Activated B cell treated with CpG ODN at 0.5 μM for 24 hours (primary cell): ENCODE measurements around the gene TNKS2. TPM values are rescaled to one million over a fixed set of nuclear protein-coding genes. Genes with fewer than 3 reads are reported as not detected.

Source experiments
- ATAC-seq: fragments of 200-7000 bp; cut with Tn5 transposase; one replicate; pipeline ENCODE4 v1.10.0; 2021; ENCODE audit warnings: low read depth, mild to moderate bottlenecking, moderate library complexity
- CTCF ChIA-PET: fragments of 350-600 bp; sonication (Branson Sonifier 250); formaldehyde crosslinking; loops from one replicate; lab custom pipeline; 2021; ENCODE audit warnings: antibody characterized with exemption; lab: Charles Lee
- POLR2A ChIA-PET: fragments of 350-600 bp; sonication (Branson Sonifier 250); formaldehyde crosslinking; loops from one replicate; lab custom pipeline; 2021; ENCODE audit warnings: antibody characterized with exemption; lab: Charles Lee
- DNase-seq: peaks from one replicate; pipeline ENCODE4 v3.0.0; 2022
- H3K27ac Mint-ChIP-seq: one replicate; pipeline ENCODE4 v1.8.0; 2020; ENCODE audit warnings: mixed read lengths
- H3K27me3 Mint-ChIP-seq: one replicate; pipeline ENCODE4 v1.8.0; 2021; ENCODE audit warnings: mixed read lengths
- H3K36me3 Mint-ChIP-seq: one replicate; pipeline ENCODE4 v1.8.0; 2021; ENCODE audit warnings: low read depth, mixed read lengths
- H3K4me1 Mint-ChIP-seq: one replicate; pipeline ENCODE4 v1.8.0; 2021; ENCODE audit warnings: mixed read lengths
- H3K4me3 Mint-ChIP-seq: one replicate; pipeline ENCODE4 v1.8.0; 2020; ENCODE audit warnings: mild to moderate bottlenecking, mixed read lengths
- H3K9me3 Mint-ChIP-seq: one replicate; pipeline ENCODE4 v1.8.0; 2020; ENCODE audit warnings: mixed read lengths
- intact Hi-C: fragments of 100-400 bp; cut with micrococcal nuclease; formaldehyde crosslinking; loops from one replicate; pipeline ENCODE4 v1.15.1; 2024
- total RNA-seq: library from RNA; stranded (reverse); gene quantifications from 2 replicates; pipeline ENCODE4 v1.2.3, GENCODE V29; 2022
- TF ChIP-seq, protein P1 (sequence below): fragments of 200-600 bp; IDR thresholded peaks from one replicate; pipeline ENCODE4 v1.8.0; 2022; ENCODE audit warnings: antibody characterized with exemption, mild to moderate bottlenecking

The TNKS2 gene
- total RNA-seq, 1 donor from 2014 or later = 33.1 TPM

DNA sequence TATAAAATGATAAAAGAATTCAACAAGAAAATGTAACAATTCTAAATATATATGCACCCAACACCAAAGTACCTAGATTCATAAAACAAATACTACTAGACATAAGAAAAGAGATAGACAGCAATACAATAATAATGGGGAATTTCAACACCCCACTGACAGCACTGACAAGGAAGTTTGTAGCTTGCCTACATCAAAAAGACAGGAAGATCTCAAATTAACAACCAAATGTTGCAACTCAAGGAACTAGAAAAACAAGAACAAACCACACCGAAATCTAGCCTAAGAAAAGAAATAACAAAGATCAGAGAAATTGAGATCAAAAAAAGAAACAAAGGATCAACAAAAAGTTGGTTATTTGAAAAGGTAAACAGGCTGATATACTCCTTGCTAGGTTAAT is 36.5 kb upstream of the TNKS2 start:
- Mint-ChIP-seq H3K27ac (no peak overlapping the region), H3K4me1 (no peaks in the 10 kb centered on the region), H3K27me3 (peaks cover 13% of the 10 kb centered on the region), H3K9me3 (no peaks in the 10 kb centered on the region), H3K4me3 (no peak overlapping the region), H3K36me3 (no peaks in the 10 kb centered on the region)
- ATAC-seq (no peak), DNase-seq (no peak)
- ChIA-PET CTCF (no interaction called here), POLR2A (no interaction called here)
- TF ChIP-seq, protein P1, sequence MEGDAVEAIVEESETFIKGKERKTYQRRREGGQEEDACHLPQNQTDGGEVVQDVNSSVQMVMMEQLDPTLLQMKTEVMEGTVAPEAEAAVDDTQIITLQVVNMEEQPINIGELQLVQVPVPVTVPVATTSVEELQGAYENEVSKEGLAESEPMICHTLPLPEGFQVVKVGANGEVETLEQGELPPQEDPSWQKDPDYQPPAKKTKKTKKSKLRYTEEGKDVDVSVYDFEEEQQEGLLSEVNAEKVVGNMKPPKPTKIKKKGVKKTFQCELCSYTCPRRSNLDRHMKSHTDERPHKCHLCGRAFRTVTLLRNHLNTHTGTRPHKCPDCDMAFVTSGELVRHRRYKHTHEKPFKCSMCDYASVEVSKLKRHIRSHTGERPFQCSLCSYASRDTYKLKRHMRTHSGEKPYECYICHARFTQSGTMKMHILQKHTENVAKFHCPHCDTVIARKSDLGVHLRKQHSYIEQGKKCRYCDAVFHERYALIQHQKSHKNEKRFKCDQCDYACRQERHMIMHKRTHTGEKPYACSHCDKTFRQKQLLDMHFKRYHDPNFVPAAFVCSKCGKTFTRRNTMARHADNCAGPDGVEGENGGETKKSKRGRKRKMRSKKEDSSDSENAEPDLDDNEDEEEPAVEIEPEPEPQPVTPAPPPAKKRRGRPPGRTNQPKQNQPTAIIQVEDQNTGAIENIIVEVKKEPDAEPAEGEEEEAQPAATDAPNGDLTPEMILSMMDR = no peak
- intact Hi-C loops = no loop called here

DNA sequence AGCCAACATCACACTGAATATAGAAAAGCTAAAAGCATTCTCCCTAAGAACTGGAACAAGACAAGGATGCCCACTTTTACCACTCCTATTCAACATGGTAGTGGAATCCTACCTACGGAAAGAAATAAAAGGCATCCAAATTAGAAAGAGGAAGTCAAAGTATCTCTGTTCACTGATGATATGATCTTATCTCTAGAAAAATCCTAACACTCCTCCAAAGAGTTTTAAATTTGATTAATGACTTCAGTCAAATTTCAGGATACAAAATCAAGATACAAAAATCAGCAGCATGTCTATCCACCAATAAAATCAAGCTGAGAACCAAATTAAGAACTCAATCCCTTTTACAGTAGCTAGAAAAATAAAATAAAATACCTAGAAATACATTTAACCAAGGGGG is 35.3 kb upstream of the TNKS2 start:
- Mint-ChIP-seq H3K4me3 (no peak overlapping the region), H3K27me3 (peaks cover 9% of the 10 kb centered on the region), H3K4me1 (no peaks in the 10 kb centered on the region), H3K36me3 (no peaks in the 10 kb centered on the region), H3K9me3 (no peaks in the 10 kb centered on the region), H3K27ac (no peak overlapping the region)
- CTCF ChIA-PET = no interaction called here
- POLR2A ChIA-PET = no interaction called here
- no peak for DNase-seq
- no peak for ATAC-seq
- intact Hi-C loops = no loop called here
- TF ChIP-seq, protein P1 = no peak

DNA sequence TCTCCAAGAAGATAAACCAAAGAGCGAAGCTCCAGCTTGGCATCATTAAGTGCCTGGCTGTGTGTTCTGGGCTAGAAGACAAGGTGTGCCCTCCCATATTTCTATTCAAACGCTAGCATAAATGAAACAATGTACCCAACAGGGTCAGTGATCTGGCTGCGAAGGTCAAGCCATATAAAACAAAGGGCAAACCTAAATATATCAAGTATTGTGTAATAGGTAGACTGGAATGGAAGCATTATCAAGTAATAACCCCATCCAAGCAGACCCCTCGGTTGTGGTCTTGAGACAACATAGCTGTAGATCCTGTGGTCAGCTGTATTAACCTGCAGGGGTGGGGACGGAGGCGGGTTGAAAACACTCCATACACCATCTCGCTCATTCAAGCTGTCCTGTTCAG is 31.6 kb upstream of the TNKS2 start:
- H3K4me3 Mint-ChIP-seq = no peak overlapping the region
- CTCF ChIA-PET = interaction anchor here (0.9 kb wide), 1 partner anchor 8 kb away, joined by 4 read pairs; no protein-coding TSS in a partner anchor
- intact Hi-C loops = no loop called here
- H3K27ac Mint-ChIP-seq = no peak overlapping the region
- H3K27me3 Mint-ChIP-seq = peaks cover 4% of the 10 kb centered on the region
- ATAC-seq (no peak), DNase-seq (no peak)
- H3K9me3 Mint-ChIP-seq = no peaks in the 10 kb centered on the region
- TF ChIP-seq, protein P1 = no peak
- H3K36me3 Mint-ChIP-seq = no peaks in the 10 kb centered on the region
- H3K4me1 Mint-ChIP-seq = no peaks in the 10 kb centered on the region
- POLR2A ChIA-PET = interaction anchor here (0.6 kb wide), 1 partner anchor 27 kb away, joined by 4 read pairs; no protein-coding TSS in a partner anchor

DNA sequence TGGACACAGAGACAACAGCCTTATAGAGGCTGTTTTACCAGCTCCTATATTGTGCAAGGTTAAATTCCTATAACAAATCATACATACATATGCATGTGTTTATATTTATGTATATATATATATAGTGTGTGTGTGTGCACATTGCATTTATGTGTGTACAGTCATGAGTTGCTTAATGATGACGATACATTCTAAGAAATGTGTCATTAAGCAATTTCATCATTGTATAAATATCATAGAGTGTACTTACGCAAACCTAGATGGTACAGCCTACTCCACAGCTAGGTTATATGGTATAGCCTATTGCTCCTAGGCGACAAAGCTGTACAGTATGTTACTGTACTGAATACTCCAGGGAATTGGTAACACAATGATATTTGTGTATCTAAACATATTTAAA is 30.1 kb upstream of the TNKS2 start:
- Mint-ChIP-seq H3K4me3 (no peak overlapping the region), H3K4me1 (no peaks in the 10 kb centered on the region), H3K27me3 (no peaks in the 10 kb centered on the region), H3K27ac (no peak overlapping the region), H3K36me3 (no peaks in the 10 kb centered on the region), H3K9me3 (no peaks in the 10 kb centered on the region)
- ATAC-seq = no peak
- ChIA-PET POLR2A (no interaction called here), CTCF (no interaction called here)
- TF ChIP-seq, protein P1 = no peak
- intact Hi-C loops = no loop called here
- DNase-seq = no peak

GRCh38 chr10:91771907-91772306 is 26.3 kb upstream of the TNKS2 start:
- intact Hi-C loops = no loop called here
- TF ChIP-seq, protein P1 = no peak
- Mint-ChIP-seq H3K9me3 (no peaks in the 10 kb centered on the region), H3K27ac (no peak overlapping the region), H3K4me3 (no peak overlapping the region), H3K36me3 (no peaks in the 10 kb centered on the region), H3K4me1 (no peaks in the 10 kb centered on the region), H3K27me3 (no peaks in the 10 kb centered on the region)
- no peak for ATAC-seq
- POLR2A ChIA-PET = no interaction called here
- CTCF ChIA-PET = no interaction called here
- DNase-seq = no peak
